ENCODE results near the gene TDO2.

GRCh38 chr4:155956461-155956860 lies 53.0 kb downstream of the TDO2 start:
- TF ChIP-seq POLR2A (IDR thresholded peaks at IDR 0.05; ENCODE audit: low read length), result no peak
- TF ChIP-seq GATA1 (IDR thresholded peaks at IDR 0.05; ENCODE audit: low read depth, low read length), result no peak

All from erythroblast (primary cell).